C4-2B (cell line): ENCODE measurements around the gene MPC1.

Experiments
- CTCF ChIP-seq: fragments of 450-650 bp; conservative IDR thresholded peaks from 2 replicates; pipeline ENCODE4 v1.5.1; 2017; ENCODE audit warnings: mild to moderate bottlenecking
- ZFX ChIP-seq: fragments of 450-650 bp; IDR thresholded peaks from 2 replicates; pipeline ENCODE4 v1.6.1; 2017

- TF ChIP-seq CTCF (no peak), ZFX (no peak)
Measured at GRCh38 chr6:166418691-166419143, 36.0 kb upstream of the MPC1 start.
